Raji (cell line): ENCODE measurements around the gene ALKBH7.
A peak's percentile ranks its signal among the peaks of the same experiment; 100 is the strongest.

Experiments used
- POLR2A ChIP-seq: IDR thresholded peaks from 2 replicates; pipeline ENCODE4 v1.6.1; 2011; ENCODE audit warnings: low read depth, low read length, control low read depth; ENCODE audit not compliant: insufficient read depth

Gene ALKBH7

GRCh38 chr19:6387372-6387771 is 14.8 kb downstream of the ALKBH7 start:
- TF ChIP-seq POLR2A: no peak

- no peak for TF ChIP-seq POLR2A
Measured at GRCh38 chr19:6392221-6393073, 19.9 kb downstream of the ALKBH7 start.

GRCh38 chr19:6393074-6393982 is 20.7 kb downstream of the ALKBH7 start, which contains the start of gene GTF2F1:
Gene GTF2F1, minus strand, starts transcription at chr19:6393164. Its CDS starts 169 bp downstream, at chr19:6392995.
- peak; percentile 70 for TF ChIP-seq POLR2A

GRCh38 chr19:6393983-6394412 is 21.4 kb downstream of the ALKBH7 start:
- TF ChIP-seq POLR2A: no peak

DNA sequence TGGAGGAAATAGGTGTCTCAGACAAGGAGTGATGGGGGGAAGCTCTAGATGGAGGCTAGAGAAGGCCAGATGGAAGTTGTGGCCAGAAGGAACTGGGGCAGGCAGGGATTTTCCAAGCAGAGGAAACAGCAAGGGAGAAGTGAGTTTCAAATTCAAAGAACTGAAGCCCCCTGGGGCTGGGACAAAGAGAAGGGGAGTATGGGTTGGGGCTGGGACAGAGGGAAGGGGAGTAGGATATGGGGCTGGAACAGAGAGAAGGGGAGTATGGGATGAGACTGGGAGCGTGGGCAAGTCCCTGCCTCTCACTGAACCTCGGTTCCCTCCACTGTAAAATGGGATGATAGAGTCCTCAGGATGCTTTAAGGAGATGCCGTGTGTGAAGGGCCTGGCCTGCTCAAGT is 22.2 kb downstream of the ALKBH7 start:
- no peak for TF ChIP-seq POLR2A

DNA sequence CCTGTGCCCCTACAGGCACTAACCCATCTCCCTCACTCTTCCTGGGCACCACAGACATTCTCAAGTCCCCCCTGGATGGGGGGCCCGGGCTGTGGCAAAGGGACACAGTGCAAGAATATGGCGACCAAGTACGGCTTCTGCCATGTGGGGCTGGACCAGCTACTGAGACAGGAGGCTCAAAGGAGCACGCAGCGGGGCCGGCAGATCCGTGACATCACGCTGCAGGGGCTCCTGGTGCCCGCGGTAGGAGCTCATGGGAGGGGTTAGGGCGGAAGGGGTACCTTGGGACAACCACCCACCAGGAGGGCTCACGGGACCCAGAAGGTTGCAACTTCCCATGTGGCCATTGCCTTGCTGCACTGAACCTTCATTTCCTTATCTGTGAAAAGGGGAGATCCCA is 23.7 kb downstream of the ALKBH7 start:
- no peak for TF ChIP-seq POLR2A

GRCh38 chr19:6402058-6402457 is 29.5 kb downstream of the ALKBH7 start:
- TF ChIP-seq POLR2A: no peak

GRCh38 chr19:6402837-6403608 is 30.4 kb downstream of the ALKBH7 start:
- TF ChIP-seq POLR2A: no peak

DNA sequence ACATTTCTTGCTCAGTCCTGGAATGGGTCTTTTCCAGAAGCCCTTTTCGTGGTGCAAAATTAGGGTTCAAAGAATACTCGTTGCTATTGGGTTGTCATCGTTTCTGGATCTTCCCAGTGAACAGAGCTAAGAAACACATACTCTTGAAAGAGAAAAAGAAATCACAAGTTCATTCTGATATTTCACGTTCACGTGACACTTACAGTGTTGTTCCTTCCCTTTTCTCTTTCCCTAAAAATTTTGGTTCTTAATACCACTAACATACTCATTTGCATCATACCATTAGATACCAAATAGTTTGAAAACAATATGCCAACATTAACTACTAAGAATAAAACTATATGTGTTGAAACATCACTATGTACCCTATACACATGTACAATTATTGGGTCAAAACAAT is 33.8 kb downstream of the ALKBH7 start:
- no peak for TF ChIP-seq POLR2A

DNA sequence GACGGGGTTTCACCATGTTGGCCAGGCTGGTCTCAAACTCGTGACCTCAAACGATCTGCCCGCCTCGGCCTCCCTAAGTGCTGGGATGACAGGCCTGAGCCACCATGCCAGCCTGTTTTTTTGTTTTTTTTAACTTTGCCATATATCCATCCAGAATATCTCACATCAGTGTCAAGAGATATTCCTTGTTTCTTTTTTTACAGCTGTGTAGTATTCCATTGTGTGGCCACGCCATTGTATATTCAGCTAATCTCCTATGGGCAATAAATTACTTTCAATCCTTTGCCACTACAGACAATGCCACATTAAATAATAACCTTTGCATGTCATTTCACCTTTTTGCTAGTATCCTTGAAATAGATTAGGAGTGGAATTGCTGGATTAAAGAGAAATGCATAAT is 36.8 kb downstream of the ALKBH7 start:
- TF ChIP-seq POLR2A: no peak

GRCh38 chr19:6412061-6412446 is 39.5 kb downstream of the ALKBH7 start:
- no peak for TF ChIP-seq POLR2A

DNA sequence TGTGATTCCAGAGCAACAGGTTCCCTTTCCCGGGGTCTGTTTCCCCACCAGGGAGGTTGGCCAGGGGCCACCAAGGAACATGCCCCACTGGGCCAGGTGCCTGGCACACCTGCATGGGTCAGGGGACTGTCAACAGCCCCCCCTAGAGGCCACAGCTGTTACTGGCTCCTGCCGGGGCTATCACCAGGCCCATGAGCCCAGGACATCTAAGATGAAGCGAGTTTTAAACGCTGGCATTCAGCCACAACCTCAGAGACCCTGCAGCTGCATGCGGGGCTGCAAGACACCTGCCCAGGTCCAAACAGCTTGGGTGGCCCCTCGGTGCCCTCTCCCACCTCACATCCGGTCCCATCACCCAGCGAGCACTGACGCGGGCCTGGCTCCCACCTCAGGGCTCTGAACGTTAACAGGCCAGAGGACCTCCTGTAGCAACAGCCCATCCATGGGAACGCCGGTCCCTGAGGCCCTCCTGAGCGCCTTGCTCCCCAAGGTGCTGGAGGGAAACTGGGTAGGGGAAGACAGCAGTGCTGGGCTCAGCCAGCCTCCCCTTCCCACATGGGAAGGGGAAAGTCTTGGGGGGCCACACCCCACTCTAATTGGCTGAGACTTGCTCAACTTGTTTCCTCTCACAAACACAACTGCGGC is 40.0 kb downstream of the ALKBH7 start:
- TF ChIP-seq POLR2A: no peak

DNA sequence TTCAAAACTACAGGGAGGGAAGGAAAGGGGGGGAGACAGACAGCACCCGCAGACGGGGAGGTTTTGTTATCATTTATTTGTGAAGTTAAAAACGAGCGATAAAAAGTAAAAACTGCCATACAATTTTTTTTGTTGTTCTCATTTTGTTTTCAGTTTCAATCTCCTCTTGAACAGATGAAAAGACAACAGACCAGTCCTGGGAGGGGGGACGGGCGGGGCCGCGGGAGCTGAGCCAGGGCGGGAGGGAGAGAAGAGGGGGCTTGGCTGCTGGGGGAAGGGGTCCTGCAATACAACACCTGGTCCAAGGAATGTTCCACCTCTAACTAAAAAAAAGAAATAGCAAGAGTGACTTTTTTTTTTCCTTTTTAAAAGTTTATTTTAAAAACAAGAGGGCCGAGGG is 40.7 kb downstream of the ALKBH7 start:
- no peak for TF ChIP-seq POLR2A
